Upper lobe of left lung (tissue), 4 donors: ENCODE measurements around the gene ZNF846.

Source experiments
- EP300 ChIP-seq, 4 donors: sonication (generic); formaldehyde crosslinking; IDR thresholded peaks; one replicate each; pipeline ENCODE4 v1.5.1; 2017; ENCODE audit warnings: antibody characterized with exemption in 4 of 4, control low read depth in 2 of 4
- POLR2A ChIP-seq, 4 donors: fragments of 450-650 bp; IDR thresholded peaks; one replicate each; pipeline ENCODE4 v1.5.1; 2016 to 2017; ENCODE audit warnings: antibody characterized with exemption in 4 of 4, mild to moderate bottlenecking in 2 of 4
- TF ChIP-seq, protein P1 (sequence below), 6 experiments: fragments of 450-650 bp in 4 of 6; fragments of 200-600 bp in 2 of 6; sonication (generic) in 2 of 6; IDR thresholded peaks; one replicate each; pipeline ENCODE4 v1.5.1; 2016 to 2019; ENCODE audit warnings: antibody characterized with exemption in 6 of 6

DNA sequence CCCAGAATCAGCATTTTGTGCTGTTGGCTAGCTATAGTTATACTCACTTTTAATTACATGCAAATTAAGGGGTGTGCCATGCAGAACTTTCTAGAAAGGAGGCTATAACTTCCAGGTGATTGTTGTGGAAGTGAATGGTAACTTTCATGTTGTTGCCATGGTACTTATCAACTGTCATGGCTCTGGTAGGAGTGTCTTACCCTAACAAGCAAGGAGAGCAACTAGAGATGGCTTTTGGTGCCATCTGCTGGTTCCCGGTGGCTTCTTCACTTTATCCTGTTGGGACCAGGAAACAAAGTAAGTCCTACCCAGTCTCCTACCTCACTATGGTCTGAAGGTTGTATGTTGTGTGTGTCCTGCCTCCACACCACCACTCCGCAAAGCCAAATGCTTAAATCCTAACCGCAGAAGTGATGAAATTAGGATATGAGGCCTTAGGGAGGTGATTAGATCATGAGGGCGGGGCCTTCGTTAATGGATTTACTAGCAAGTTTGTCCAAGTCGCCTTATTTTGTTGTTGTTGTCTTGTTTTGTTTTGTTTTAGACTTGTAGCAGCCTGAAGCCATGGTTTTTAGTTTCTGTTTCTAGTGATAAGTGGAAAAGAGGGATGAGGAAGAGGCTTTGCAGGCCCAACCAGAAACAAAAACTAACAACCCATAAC lies 27.7 kb upstream of the ZNF846 start:
- TF ChIP-seq POLR2A (IDR thresholded peaks at IDR 0.05), result no peak
- TF ChIP-seq, protein P1, sequence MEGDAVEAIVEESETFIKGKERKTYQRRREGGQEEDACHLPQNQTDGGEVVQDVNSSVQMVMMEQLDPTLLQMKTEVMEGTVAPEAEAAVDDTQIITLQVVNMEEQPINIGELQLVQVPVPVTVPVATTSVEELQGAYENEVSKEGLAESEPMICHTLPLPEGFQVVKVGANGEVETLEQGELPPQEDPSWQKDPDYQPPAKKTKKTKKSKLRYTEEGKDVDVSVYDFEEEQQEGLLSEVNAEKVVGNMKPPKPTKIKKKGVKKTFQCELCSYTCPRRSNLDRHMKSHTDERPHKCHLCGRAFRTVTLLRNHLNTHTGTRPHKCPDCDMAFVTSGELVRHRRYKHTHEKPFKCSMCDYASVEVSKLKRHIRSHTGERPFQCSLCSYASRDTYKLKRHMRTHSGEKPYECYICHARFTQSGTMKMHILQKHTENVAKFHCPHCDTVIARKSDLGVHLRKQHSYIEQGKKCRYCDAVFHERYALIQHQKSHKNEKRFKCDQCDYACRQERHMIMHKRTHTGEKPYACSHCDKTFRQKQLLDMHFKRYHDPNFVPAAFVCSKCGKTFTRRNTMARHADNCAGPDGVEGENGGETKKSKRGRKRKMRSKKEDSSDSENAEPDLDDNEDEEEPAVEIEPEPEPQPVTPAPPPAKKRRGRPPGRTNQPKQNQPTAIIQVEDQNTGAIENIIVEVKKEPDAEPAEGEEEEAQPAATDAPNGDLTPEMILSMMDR (IDR thresholded peaks at IDR 0.05), result peak; percentile 67 to 92 (median 74)
- no peak for TF ChIP-seq EP300 (IDR thresholded peaks at IDR 0.05)
